Duodenal mucosa (tissue), 2 donors: ENCODE measurements around the gene PCSK6.

Experiments used
- H3K27ac ChIP-seq: one replicate; pipeline ENCODE4 v1.7.0; 2013; ENCODE audit warnings: low read depth, low read length
- H3K27me3 ChIP-seq, 2 donors: one replicate each; pipeline ENCODE4 v1.7.0; 2013; ENCODE audit warnings: low read length in 2 of 2, control low read depth in 1 of 2; ENCODE audit not compliant: insufficient read depth in 2 of 2, control insufficient read depth in 1 of 2
- H3K36me3 ChIP-seq, 2 donors: one replicate each; pipeline ENCODE4 v1.7.0; 2013; ENCODE audit warnings: low read length in 2 of 2, control low read depth in 1 of 2; ENCODE audit not compliant: insufficient read depth in 2 of 2, control insufficient read depth in 1 of 2
- H3K4me1 ChIP-seq, 2 donors: one replicate each; pipeline ENCODE4 v1.7.0; 2013; ENCODE audit warnings: low read length in 2 of 2, control low read depth in 1 of 2; ENCODE audit not compliant: insufficient read depth in 2 of 2, control insufficient read depth in 1 of 2
- H3K4me3 ChIP-seq, 2 donors: one replicate each; pipeline ENCODE4 v1.7.0; 2013; ENCODE audit warnings: low read length in 2 of 2, low read depth in 1 of 2
- H3K9ac ChIP-seq, 2 donors: one replicate each; pipeline ENCODE4 v1.7.0; 2013; ENCODE audit warnings: low read length in 2 of 2, low read depth in 1 of 2
- H3K9me3 ChIP-seq, 2 donors: one replicate each; pipeline ENCODE4 v1.7.0; 2013; ENCODE audit warnings: low read length in 2 of 2, control low read depth in 1 of 2; ENCODE audit not compliant: control insufficient read depth in 1 of 2

The PCSK6 gene

GRCh38 chr15:101498717-101499480 is 9.4 kb upstream of the PCSK6 start:
- H3K9me3 ChIP-seq, result no peaks in the 10 kb centered on the region
- no peaks in the 10 kb centered on the region for H3K36me3 ChIP-seq
- no peak overlapping the region for H3K9ac ChIP-seq
- H3K27me3 ChIP-seq, result peaks cover 21 to 22% of the 10 kb centered on the region in 2 donors
- no peak overlapping the region for H3K4me3 ChIP-seq
- peaks cover 10 to 25% of the 10 kb centered on the region in 2 donors for H3K4me1 ChIP-seq
- no peak overlapping the region for H3K27ac ChIP-seq

GRCh38 chr15:101498076-101498716 is 8.7 kb upstream of the PCSK6 start:
- peaks cover 10 to 25% of the 10 kb centered on the region in 2 donors for H3K4me1 ChIP-seq
- H3K9me3 ChIP-seq, result no peaks in the 10 kb centered on the region
- H3K36me3 ChIP-seq, result no peaks in the 10 kb centered on the region
- H3K4me3 ChIP-seq, result no peak overlapping the region
- H3K9ac ChIP-seq, result no peak overlapping the region
- H3K27me3 ChIP-seq, result peaks cover 21 to 22% of the 10 kb centered on the region in 2 donors
- no peak overlapping the region for H3K27ac ChIP-seq

- no peaks in the 10 kb centered on the region for H3K36me3 ChIP-seq
- H3K27me3 ChIP-seq, result peaks cover 21 to 22% of the 10 kb centered on the region in 2 donors
- H3K27ac ChIP-seq, result no peak overlapping the region
- no peak overlapping the region for H3K9ac ChIP-seq
- no peaks in the 10 kb centered on the region for H3K9me3 ChIP-seq
- peaks cover 10 to 25% of the 10 kb centered on the region in 2 donors for H3K4me1 ChIP-seq
- H3K4me3 ChIP-seq, result no peak overlapping the region
Measured at GRCh38 chr15:101497484-101498034, 8.1 kb upstream of the PCSK6 start.

GRCh38 chr15:101497017-101497416 is 7.5 kb upstream of the PCSK6 start:
- H3K4me3 ChIP-seq, result no peak overlapping the region

GRCh38 chr15:101496198-101496986 is 6.9 kb upstream of the PCSK6 start:
- Histone ChIP-seq H3K9ac (no peak overlapping the region), H3K27me3 (peaks cover 21 to 22% of the 10 kb centered on the region in 2 donors)

More at GRCh38 chr15:101497017-101497416, 7.5 kb upstream of the PCSK6 start:
- Histone ChIP-seq H3K9ac (no peak overlapping the region), H3K36me3 (no peaks in the 10 kb centered on the region), H3K27ac (no peak overlapping the region), H3K4me1 (peaks cover 10 to 24% of the 10 kb centered on the region in 2 donors), H3K9me3 (no peaks in the 10 kb centered on the region), H3K27me3 (peaks cover 21 to 22% of the 10 kb centered on the region in 2 donors)

GRCh38 chr15:101495334-101496197 is 6.1 kb upstream of the PCSK6 start:
- Histone ChIP-seq H3K9ac (no peak overlapping the region), H3K27ac (no peak overlapping the region), H3K9me3 (no peaks in the 10 kb centered on the region), H3K4me1 (peaks cover 10 to 18% of the 10 kb centered on the region in 2 donors), H3K27me3 (peaks cover 21 to 27% of the 10 kb centered on the region in 2 donors), H3K4me3 (no peak overlapping the region), H3K36me3 (no peaks in the 10 kb centered on the region)

More at GRCh38 chr15:101496198-101496986, 6.9 kb upstream of the PCSK6 start:
- Histone ChIP-seq H3K9me3 (no peaks in the 10 kb centered on the region), H3K4me1 (peaks cover 10 to 18% of the 10 kb centered on the region in 2 donors), H3K36me3 (no peaks in the 10 kb centered on the region), H3K27ac (no peak overlapping the region), H3K4me3 (peak overlapping the region in 1 of 2 donors; percentile 4)

- Histone ChIP-seq H3K4me3 (no peak overlapping the region), H3K9ac (no peak overlapping the region), H3K36me3 (no peaks in the 10 kb centered on the region), H3K27ac (no peak overlapping the region), H3K4me1 (peaks cover 10 to 14% of the 10 kb centered on the region in 2 donors), H3K9me3 (no peaks in the 10 kb centered on the region), H3K27me3 (peaks cover 21 to 28% of the 10 kb centered on the region in 2 donors)
Measured at GRCh38 chr15:101494251-101494796, 4.8 kb upstream of the PCSK6 start.

GRCh38 chr15:101492766-101493692 is 3.5 kb upstream of the PCSK6 start:
- Histone ChIP-seq H3K9me3 (no peaks in the 10 kb centered on the region), H3K36me3 (no peaks in the 10 kb centered on the region), H3K27ac (no peak overlapping the region), H3K9ac (no peak overlapping the region), H3K4me3 (no peak overlapping the region), H3K27me3 (peaks cover 21 to 28% of the 10 kb centered on the region in 2 donors), H3K4me1 (peaks cover 10 to 19% of the 10 kb centered on the region in 2 donors)
